ENCODE data around the gene ZNF813. TPM values are rescaled to one million over a fixed set of nuclear protein-coding genes. Genes with fewer than 3 reads are reported as not detected.
A peak's percentile ranks its signal among the peaks of the same experiment; 100 is the strongest.
"Not testable (repeated sequence)": the region's sequence is repeated elsewhere in the genome, so short reads cannot be mapped to it uniquely, and the experiment has no call there.

ZNF813 gene
- total and polyA plus RNA-seq, 2 donors from 2014 or later, result 1.2 to 5.1 TPM

GRCh38 chr19:53463263-53463662, 4.3 kb upstream of the ZNF813 start:
- H3K27ac ChIP-seq (ENCODE audit: low read depth in 2 of 2, low read length in 2 of 2), result no peak overlapping the region
- H3K27me3 ChIP-seq (ENCODE audit: control insufficient read depth, insufficient read depth, low read length), result no peaks in the 10 kb centered on the region
- no peaks in the 10 kb centered on the region for H3K9me3 ChIP-seq (ENCODE audit: control insufficient read depth in 2 of 3, insufficient read depth in 1 of 3, low read length in 3 of 3)
- H3K4me3 ChIP-seq (ENCODE audit: low read length in 3 of 3), result no peak overlapping the region
- FAIRE-seq (no peak), DNase-seq (peak; percentile 53 to 85 (median 77))
- H3K9ac ChIP-seq (ENCODE audit: low read length in 3 of 3), result no peak overlapping the region
- no peaks in the 10 kb centered on the region for H3K4me1 ChIP-seq (ENCODE audit: control insufficient read depth in 2 of 3, insufficient read depth in 2 of 3, low read depth in 1 of 3, low read length in 3 of 3)
- no peaks in the 10 kb centered on the region for H3K36me3 ChIP-seq (ENCODE audit: control insufficient read depth in 2 of 3, insufficient read depth in 3 of 3, low read length in 3 of 3)
- no peak for TF ChIP-seq CTCF (IDR thresholded peaks at IDR 0.05; ENCODE audit: borderline replicate concordance, extremely low read depth, insufficient read depth)
- intact Hi-C loops (cut with DNase I), result no loop called here

- peak overlapping the region in 2 of 3 donors; percentile 26 to 34 for H3K9ac ChIP-seq (ENCODE audit: low read length in 3 of 3)
- peak in 3 of 5 donors; percentile 32 to 68 (median 53) for DNase-seq
- no peak for FAIRE-seq
- no peak for TF ChIP-seq CTCF (IDR thresholded peaks at IDR 0.05; ENCODE audit: borderline replicate concordance, extremely low read depth, insufficient read depth)
- no peaks in the 10 kb centered on the region for H3K9me3 ChIP-seq (ENCODE audit: control insufficient read depth in 2 of 3, insufficient read depth in 1 of 3, low read length in 3 of 3)
- H3K36me3 ChIP-seq (ENCODE audit: control insufficient read depth in 2 of 3, insufficient read depth in 3 of 3, low read length in 3 of 3), result no peaks in the 10 kb centered on the region
- H3K4me1 ChIP-seq (ENCODE audit: control insufficient read depth in 2 of 3, insufficient read depth in 2 of 3, low read depth in 1 of 3, low read length in 3 of 3), result no peaks in the 10 kb centered on the region
- no peaks in the 10 kb centered on the region for H3K27me3 ChIP-seq (ENCODE audit: control insufficient read depth, insufficient read depth, low read length)
- intact Hi-C loops (cut with DNase I), result no loop called here
- H3K27ac ChIP-seq (ENCODE audit: low read depth in 2 of 2, low read length in 2 of 2), result no peak overlapping the region
- H3K4me3 ChIP-seq (ENCODE audit: low read length in 3 of 3), result peak overlapping the region; percentile 80 to 91 (median 85)
Observed at GRCh38 chr19:53466726-53467484, 628 bp upstream of the ZNF813 start.

- H3K9me3 ChIP-seq (ENCODE audit: control insufficient read depth in 2 of 3, insufficient read depth in 1 of 3, low read length in 3 of 3); FAIRE-seq; H3K9ac ChIP-seq (ENCODE audit: low read length in 3 of 3); H3K27me3 ChIP-seq (ENCODE audit: control insufficient read depth, insufficient read depth, low read length); intact Hi-C loops (cut with DNase I); H3K27ac ChIP-seq (ENCODE audit: low read depth in 2 of 2, low read length in 2 of 2); H3K36me3 ChIP-seq (ENCODE audit: control insufficient read depth in 2 of 3, insufficient read depth in 3 of 3, low read length in 3 of 3); DNase-seq; H3K4me1 ChIP-seq (ENCODE audit: control insufficient read depth in 2 of 3, insufficient read depth in 2 of 3, low read depth in 1 of 3, low read length in 3 of 3): not testable (repeated sequence)
- peak overlapping the region in 2 of 3 donors; percentile 23 to 91 for H3K4me3 ChIP-seq (ENCODE audit: low read length in 3 of 3)
Observed at GRCh38 chr19:53468628-53469027, 1.1 kb downstream of the ZNF813 start.

GRCh38 chr19:53471916-53472315, 4.4 kb downstream of the ZNF813 start:
- no peak overlapping the region for H3K9ac ChIP-seq (ENCODE audit: low read length in 3 of 3)

GRCh38 chr19:53474832-53475231, 7.3 kb downstream of the ZNF813 start:
- FAIRE-seq; intact Hi-C loops (cut with DNase I); H3K27ac ChIP-seq (ENCODE audit: low read depth in 2 of 2, low read length in 2 of 2); H3K4me1 ChIP-seq (ENCODE audit: control insufficient read depth in 2 of 3, insufficient read depth in 2 of 3, low read depth in 1 of 3, low read length in 3 of 3); H3K9me3 ChIP-seq (ENCODE audit: control insufficient read depth in 2 of 3, insufficient read depth in 1 of 3, low read length in 3 of 3); H3K27me3 ChIP-seq (ENCODE audit: control insufficient read depth, insufficient read depth, low read length); H3K4me3 ChIP-seq (ENCODE audit: low read length in 3 of 3); H3K9ac ChIP-seq (ENCODE audit: low read length in 3 of 3); DNase-seq: not testable (repeated sequence)
- peaks cover 0 to 10% (median 0%) of the 10 kb centered on the region in 3 donors for H3K36me3 ChIP-seq (ENCODE audit: control insufficient read depth in 2 of 3, insufficient read depth in 3 of 3, low read length in 3 of 3)

More at GRCh38 chr19:53471916-53472315, 4.4 kb downstream of the ZNF813 start:
- Histone ChIP-seq H3K9me3 (ENCODE audit: control insufficient read depth in 2 of 3, insufficient read depth in 1 of 3, low read length in 3 of 3) (no peaks in the 10 kb centered on the region), H3K4me1 (ENCODE audit: control insufficient read depth in 2 of 3, insufficient read depth in 2 of 3, low read depth in 1 of 3, low read length in 3 of 3) (no peaks in the 10 kb centered on the region), H3K27ac (ENCODE audit: low read depth in 2 of 2, low read length in 2 of 2) (no peak overlapping the region), H3K36me3 (ENCODE audit: control insufficient read depth in 2 of 3, insufficient read depth in 3 of 3, low read length in 3 of 3) (no peaks in the 10 kb centered on the region), H3K4me3 (ENCODE audit: low read length in 3 of 3) (no peak overlapping the region), H3K27me3 (ENCODE audit: control insufficient read depth, insufficient read depth, low read length) (no peaks in the 10 kb centered on the region)
- FAIRE-seq, result no peak
- no peak for DNase-seq
- TF ChIP-seq CTCF (IDR thresholded peaks at IDR 0.05; ENCODE audit: borderline replicate concordance, extremely low read depth, insufficient read depth), result no peak
- intact Hi-C loops (cut with DNase I), result no loop called here

- H3K36me3 ChIP-seq (ENCODE audit: control insufficient read depth in 2 of 3, insufficient read depth in 3 of 3, low read length in 3 of 3), result peaks cover 0 to 10% (median 0%) of the 10 kb centered on the region in 3 donors
- H3K9ac ChIP-seq (ENCODE audit: low read length in 3 of 3); H3K4me3 ChIP-seq (ENCODE audit: low read length in 3 of 3); H3K4me1 ChIP-seq (ENCODE audit: control insufficient read depth in 2 of 3, insufficient read depth in 2 of 3, low read depth in 1 of 3, low read length in 3 of 3); H3K27me3 ChIP-seq (ENCODE audit: control insufficient read depth, insufficient read depth, low read length); H3K27ac ChIP-seq (ENCODE audit: low read depth in 2 of 2, low read length in 2 of 2); H3K9me3 ChIP-seq (ENCODE audit: control insufficient read depth in 2 of 3, insufficient read depth in 1 of 3, low read length in 3 of 3); intact Hi-C loops (cut with DNase I); DNase-seq; FAIRE-seq: not testable (repeated sequence)
Observed at GRCh38 chr19:53475470-53475869, 7.9 kb downstream of the ZNF813 start.
